ENCODE data around the gene TP53RK. TPM values are rescaled to one million over a fixed set of nuclear protein-coding genes. Genes with fewer than 3 reads are reported as not detected.

TP53RK gene
- total RNA-seq, 4 donors from 2014 or later: 15.0 to 27.0 (median 25.8) TPM

DNA sequence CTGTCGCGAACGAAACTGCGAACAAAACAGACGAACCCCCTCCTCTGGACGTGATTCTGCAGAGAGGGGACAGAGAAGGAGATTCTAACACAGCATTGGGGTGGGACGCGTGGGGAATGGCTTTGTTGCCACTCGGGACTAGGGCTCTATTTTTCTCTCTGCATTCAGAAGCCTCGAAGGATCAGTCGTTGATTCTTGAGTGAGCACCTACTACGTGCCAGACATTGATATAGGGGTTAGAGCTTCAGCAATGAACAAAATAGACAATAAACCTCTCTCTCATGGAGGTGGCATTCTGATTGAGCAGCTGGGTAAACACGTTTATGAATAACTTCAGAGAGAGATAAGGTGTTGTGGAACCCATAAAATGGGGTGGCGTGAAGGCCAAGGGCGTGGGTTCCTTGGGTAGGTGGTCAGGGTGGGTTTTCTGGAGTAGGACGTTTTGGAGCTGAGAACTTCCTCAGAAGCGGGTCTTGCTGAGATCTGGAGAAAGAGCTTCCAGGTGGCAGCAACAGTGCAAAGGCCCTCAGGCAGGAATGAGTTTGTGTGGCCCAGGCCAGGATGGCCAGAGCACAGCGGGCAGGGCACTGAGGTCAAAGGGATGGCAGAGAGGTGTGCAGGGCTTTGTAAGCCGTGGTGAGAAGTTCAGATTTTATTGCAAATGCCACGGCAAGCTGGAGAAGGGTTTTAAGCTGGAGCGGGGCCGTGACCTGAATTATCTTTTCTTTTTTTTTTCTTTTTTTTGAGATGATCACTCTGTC lies 21.1 kb upstream of the TP53RK start:
- Histone ChIP-seq H3K27me3 (peaks cover 13% of the 10 kb centered on the region), H3K27ac (peak overlapping the region; percentile 82), H3K36me3 (no peaks in the 10 kb centered on the region), H3K4me1 (peaks cover 45% of the 10 kb centered on the region), H3K4me3 (peak overlapping the region; percentile 66), H3K9me3 (no peaks in the 10 kb centered on the region)
- no peak for DNase-seq (ENCODE audit: low spot score in 2 of 2)
- TF ChIP-seq EP300 (IDR thresholded peaks at IDR 0.05) (no peak), POLR2A (IDR thresholded peaks at IDR 0.05) (no peak), POLR2AphosphoS5 (IDR thresholded peaks at IDR 0.05) (no peak)
- TF ChIP-seq, protein P1, sequence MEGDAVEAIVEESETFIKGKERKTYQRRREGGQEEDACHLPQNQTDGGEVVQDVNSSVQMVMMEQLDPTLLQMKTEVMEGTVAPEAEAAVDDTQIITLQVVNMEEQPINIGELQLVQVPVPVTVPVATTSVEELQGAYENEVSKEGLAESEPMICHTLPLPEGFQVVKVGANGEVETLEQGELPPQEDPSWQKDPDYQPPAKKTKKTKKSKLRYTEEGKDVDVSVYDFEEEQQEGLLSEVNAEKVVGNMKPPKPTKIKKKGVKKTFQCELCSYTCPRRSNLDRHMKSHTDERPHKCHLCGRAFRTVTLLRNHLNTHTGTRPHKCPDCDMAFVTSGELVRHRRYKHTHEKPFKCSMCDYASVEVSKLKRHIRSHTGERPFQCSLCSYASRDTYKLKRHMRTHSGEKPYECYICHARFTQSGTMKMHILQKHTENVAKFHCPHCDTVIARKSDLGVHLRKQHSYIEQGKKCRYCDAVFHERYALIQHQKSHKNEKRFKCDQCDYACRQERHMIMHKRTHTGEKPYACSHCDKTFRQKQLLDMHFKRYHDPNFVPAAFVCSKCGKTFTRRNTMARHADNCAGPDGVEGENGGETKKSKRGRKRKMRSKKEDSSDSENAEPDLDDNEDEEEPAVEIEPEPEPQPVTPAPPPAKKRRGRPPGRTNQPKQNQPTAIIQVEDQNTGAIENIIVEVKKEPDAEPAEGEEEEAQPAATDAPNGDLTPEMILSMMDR (IDR thresholded peaks at IDR 0.05): no peak
- 42% methylated on average over 22 of the region's 22 CpGs for WGBS

DNA sequence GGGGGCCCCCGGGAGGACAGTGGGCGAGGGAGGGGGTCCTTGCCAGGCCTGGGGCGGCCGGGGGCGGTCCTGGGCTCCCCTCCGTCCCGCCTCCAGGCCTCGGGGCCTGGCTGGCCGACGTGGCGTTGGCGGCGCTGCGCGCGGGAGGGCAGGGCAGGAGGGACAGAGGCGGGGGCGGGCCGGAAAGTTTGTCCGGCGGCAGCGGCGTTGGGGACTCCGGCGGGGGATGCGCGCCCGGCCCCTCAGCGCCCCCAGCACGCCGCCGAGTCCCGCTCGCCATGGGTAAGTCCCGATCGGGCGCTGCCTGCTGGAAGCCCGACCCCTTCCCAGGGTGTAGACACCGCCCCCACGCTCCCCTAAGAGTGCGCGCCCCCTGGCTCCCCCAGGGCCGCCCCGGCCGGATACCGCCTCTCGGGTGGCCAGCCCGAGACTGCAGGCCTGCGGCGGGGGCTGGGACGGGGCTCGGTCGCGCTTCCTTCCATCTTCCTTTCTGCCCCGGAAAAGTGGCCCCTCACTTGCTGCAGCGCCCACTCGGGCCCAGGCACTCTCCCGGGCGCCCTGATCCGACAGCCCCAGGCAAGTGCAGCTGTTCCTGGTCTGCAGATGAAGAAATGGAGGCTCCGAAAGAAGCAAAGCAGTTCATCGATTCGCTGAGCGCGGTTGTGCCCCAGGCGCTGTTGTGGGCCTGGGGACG lies 20.4 kb upstream of the TP53RK start, which contains the start of gene SLC2A10:
TSS of gene SLC2A10 (plus strand) at position 191 of the 694 bp plus-strand sequence. CDS start at position 279, 88 bp downstream.
- no peak for TF ChIP-seq POLR2A (IDR thresholded peaks at IDR 0.05)
- no peaks in the 10 kb centered on the region for H3K36me3 ChIP-seq
- H3K4me1 ChIP-seq: peaks cover 41% of the 10 kb centered on the region
- H3K9me3 ChIP-seq: no peaks in the 10 kb centered on the region
- peak within 1 kb of the TSS; percentile 82 for H3K27ac ChIP-seq
- H3K27me3 ChIP-seq: peaks cover 13% of the 10 kb centered on the region
- H3K4me3 ChIP-seq: peak within 1 kb of the TSS; percentile 66
- DNase-seq (ENCODE audit: low spot score in 2 of 2): peak; percentile 80 to 86
- WGBS: 2% methylated on average over 10 of the region's 67 CpGs

GRCh38 chr20:46709055-46709458 lies 19.8 kb upstream of the TP53RK start:
- WGBS: 60% methylated on average over 9 of the region's 13 CpGs
- peak overlapping the region; percentile 66 for H3K4me3 ChIP-seq
- H3K9me3 ChIP-seq: no peaks in the 10 kb centered on the region
- TF ChIP-seq POLR2A (IDR thresholded peaks at IDR 0.05) (no peak), POLR2AphosphoS5 (IDR thresholded peaks at IDR 0.05) (no peak), EP300 (IDR thresholded peaks at IDR 0.05) (no peak)
- TF ChIP-seq, protein P1 (IDR thresholded peaks at IDR 0.05): no peak
- no peak for DNase-seq (ENCODE audit: low spot score in 2 of 2)
- no peaks in the 10 kb centered on the region for H3K36me3 ChIP-seq
- H3K27ac ChIP-seq: peak overlapping the region; percentile 82
- peaks cover 40% of the 10 kb centered on the region for H3K4me1 ChIP-seq
- peaks cover 13% of the 10 kb centered on the region for H3K27me3 ChIP-seq

DNA sequence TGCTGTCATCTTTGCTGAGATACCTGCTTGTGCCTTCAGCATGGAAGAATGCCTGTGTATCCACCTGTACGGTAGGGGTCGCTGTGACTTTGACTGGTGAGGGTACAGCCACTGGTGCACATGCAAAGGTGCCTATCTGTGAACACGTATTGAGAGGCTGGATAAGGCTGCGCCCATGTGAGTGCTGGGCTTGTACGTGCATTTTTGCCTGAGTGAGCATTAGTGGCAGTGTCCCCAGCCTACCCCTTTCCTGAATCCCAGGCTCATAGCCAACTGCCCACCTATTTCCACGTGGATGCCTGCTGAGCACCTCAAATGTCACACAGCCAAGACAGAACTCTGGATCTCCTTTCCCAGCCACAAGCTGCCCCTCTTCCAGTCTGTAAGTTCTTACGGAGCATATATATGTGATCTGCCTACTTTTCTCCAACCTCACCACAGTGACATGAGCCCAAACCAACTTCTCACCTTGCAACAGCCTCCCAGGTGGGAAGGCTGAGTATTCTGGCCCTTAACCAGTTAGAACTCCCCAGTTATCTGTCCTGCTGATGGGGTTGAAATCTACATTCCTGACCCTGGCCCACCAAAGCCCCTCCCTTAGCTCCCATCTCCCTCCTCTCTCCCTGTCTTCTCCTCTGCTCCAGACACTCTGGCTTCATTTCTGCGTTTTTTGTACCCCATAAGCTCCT lies 19.1 kb upstream of the TP53RK start:
- WGBS: 58% methylated on average over 8 of the region's 8 CpGs
- Histone ChIP-seq H3K27ac (peak overlapping the region; percentile 20), H3K4me1 (peaks cover 39% of the 10 kb centered on the region), H3K27me3 (peaks cover 13% of the 10 kb centered on the region), H3K36me3 (no peaks in the 10 kb centered on the region), H3K9me3 (no peaks in the 10 kb centered on the region), H3K4me3 (no peak overlapping the region)
- TF ChIP-seq EP300 (IDR thresholded peaks at IDR 0.05): no peak
- TF ChIP-seq POLR2AphosphoS5 (IDR thresholded peaks at IDR 0.05): no peak
- TF ChIP-seq POLR2A (IDR thresholded peaks at IDR 0.05): no peak
- TF ChIP-seq, protein P1 (IDR thresholded peaks at IDR 0.05): peak in 1 of 2 donors; percentile 23
- no peak for DNase-seq (ENCODE audit: low spot score in 2 of 2)

GRCh38 chr20:46706242-46706641 lies 17.0 kb upstream of the TP53RK start:
- Histone ChIP-seq H3K36me3 (no peaks in the 10 kb centered on the region), H3K9me3 (no peaks in the 10 kb centered on the region), H3K4me3 (no peak overlapping the region), H3K27ac (peak overlapping the region; percentile 76), H3K4me1 (peaks cover 24% of the 10 kb centered on the region), H3K27me3 (peaks cover 13% of the 10 kb centered on the region)
- no peak for DNase-seq (ENCODE audit: low spot score in 2 of 2)
- WGBS: 90% methylated on average over 2 of the region's 2 CpGs
- TF ChIP-seq, protein P1 (IDR thresholded peaks at IDR 0.05): no peak
- no peak for TF ChIP-seq EP300 (IDR thresholded peaks at IDR 0.05)
- no peak for TF ChIP-seq POLR2A (IDR thresholded peaks at IDR 0.05)
- TF ChIP-seq POLR2AphosphoS5 (IDR thresholded peaks at IDR 0.05): no peak

Data from suprapubic skin (tissue), 4 donors.